HepG2 (cell line): ENCODE data around the gene OR1M1.

Experiments used
- ASH2L ChIP-seq: fragments of 300-600, 200-600 bp; sonication (generic); IDR thresholded peaks from 2 replicates; pipeline ENCODE4 v1.7.0; 2017; ENCODE audit warnings: low read depth, mild to moderate bottlenecking, moderate library complexity, mixed read lengths, low read length; ENCODE audit not compliant: insufficient read length
- CBX1 ChIP-seq: IDR thresholded peaks from one replicate; pipeline ENCODE4 v1.6.1; 2016; ENCODE audit warnings: antibody characterized with exemption, low read depth
- TF ChIP-seq, protein P1 (sequence below): sonication (generic); formaldehyde crosslinking; IDR thresholded peaks from 2 replicates; pipeline ENCODE4 v1.5.0; 2020; ENCODE audit warnings: mild to moderate bottlenecking, missing genetic modification reagents, moderate library complexity
- TF ChIP-seq, protein P2 (sequence below): IDR thresholded peaks from 2 replicates; pipeline ENCODE4 v1.6.1; 2016; ENCODE audit warnings: missing biosample characterization, missing genetic modification reagents, low read depth

DNA sequence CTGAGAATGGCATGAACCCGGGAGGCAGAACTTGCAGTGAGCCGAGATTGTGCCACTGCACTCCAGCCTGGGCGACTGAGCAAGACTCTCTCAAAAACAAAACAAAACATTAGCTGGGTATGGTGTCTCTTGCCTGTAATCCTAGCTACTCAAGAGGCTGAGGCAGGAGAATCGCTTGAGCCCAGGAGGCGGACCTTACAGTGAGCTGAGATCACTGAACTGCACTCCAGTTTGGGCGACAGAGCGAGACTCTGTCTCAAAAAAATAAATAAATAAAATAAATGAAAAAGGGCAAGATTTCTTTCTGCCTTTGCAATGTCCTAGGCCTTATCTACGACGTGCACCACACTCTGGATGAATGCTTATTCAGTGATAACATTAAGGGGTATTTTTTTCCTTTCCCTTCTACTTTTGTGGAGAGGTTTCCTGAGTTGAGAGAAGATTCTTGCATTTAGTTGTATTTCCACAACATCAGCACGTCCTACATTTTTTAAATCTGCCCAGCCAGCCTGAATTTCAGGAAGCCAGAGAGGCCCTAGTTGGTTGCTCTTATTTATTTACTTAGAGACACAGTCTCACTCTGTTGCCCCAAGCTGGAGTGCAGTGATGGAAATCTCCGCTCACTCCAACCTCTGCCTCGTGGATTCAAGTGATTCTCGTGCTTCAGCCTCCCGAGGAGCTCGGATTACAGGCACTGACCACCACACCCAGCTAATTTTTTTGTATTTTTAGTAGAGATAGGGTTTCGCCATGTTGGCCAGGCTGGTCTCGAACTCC is 26.1 kb upstream of the OR1M1 start:
- TF ChIP-seq CBX1 (no peak), ASH2L (no peak)
- TF ChIP-seq, protein P1, sequence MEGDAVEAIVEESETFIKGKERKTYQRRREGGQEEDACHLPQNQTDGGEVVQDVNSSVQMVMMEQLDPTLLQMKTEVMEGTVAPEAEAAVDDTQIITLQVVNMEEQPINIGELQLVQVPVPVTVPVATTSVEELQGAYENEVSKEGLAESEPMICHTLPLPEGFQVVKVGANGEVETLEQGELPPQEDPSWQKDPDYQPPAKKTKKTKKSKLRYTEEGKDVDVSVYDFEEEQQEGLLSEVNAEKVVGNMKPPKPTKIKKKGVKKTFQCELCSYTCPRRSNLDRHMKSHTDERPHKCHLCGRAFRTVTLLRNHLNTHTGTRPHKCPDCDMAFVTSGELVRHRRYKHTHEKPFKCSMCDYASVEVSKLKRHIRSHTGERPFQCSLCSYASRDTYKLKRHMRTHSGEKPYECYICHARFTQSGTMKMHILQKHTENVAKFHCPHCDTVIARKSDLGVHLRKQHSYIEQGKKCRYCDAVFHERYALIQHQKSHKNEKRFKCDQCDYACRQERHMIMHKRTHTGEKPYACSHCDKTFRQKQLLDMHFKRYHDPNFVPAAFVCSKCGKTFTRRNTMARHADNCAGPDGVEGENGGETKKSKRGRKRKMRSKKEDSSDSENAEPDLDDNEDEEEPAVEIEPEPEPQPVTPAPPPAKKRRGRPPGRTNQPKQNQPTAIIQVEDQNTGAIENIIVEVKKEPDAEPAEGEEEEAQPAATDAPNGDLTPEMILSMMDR, result no peak
- TF ChIP-seq, protein P2, sequence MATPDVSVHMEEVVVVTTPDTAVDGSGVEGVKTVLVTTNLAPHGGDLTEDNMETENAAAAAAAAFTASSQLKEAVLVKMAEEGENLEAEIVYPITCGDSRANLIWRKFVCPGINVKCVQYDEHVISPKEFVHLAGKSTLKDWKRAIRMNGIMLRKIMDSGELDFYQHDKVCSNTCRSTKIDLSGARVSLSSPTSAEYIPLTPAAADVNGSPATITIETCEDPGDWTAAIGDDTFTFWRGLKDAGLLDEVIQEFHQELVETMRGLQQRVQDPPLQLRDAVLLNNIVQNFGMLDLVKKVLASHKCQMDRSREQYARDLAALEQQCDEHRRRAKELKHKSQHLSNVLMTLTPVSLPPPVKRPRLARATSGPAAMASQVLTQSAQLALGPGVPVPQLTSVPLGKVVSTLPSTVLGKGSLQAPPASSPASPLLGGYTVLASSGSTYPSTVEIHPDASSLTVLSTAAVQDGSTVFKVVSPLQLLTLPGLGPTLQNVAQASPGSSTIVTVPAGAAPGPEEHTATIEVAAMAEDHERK (CRISPR knock-in tag), result no peak
